Activated CD8-positive, alpha-beta T cell treated with anti-CD3 and anti-CD28 coated beads for 36 hours (primary cell): ENCODE measurements around the gene MYLIP. TPM values are rescaled to one million over a fixed set of nuclear protein-coding genes. Genes with fewer than 3 reads are reported as not detected.

ENCODE experiments used
- ATAC-seq: fragments of 200-7000 bp; cut with Tn5 transposase; one replicate; pipeline ENCODE4 v1.10.0; 2021; ENCODE audit warnings: mild to moderate bottlenecking, moderate library complexity
- CTCF ChIA-PET: fragments of 350-600 bp; sonication (Branson Sonifier 250); formaldehyde crosslinking; loops from one replicate; lab custom pipeline; 2021; ENCODE audit warnings: antibody characterized with exemption; lab: Charles Lee
- POLR2A ChIA-PET: fragments of 350-600 bp; sonication (Branson Sonifier 250); formaldehyde crosslinking; loops from one replicate; lab custom pipeline; 2021; ENCODE audit warnings: antibody characterized with exemption; lab: Charles Lee
- DNase-seq: peaks from one replicate; pipeline ENCODE4 v3.0.0-alpha.2; 2020
- H3K27ac Mint-ChIP-seq: one replicate; pipeline ENCODE4 v1.8.0; 2021; ENCODE audit warnings: mild to moderate bottlenecking, mixed read lengths
- H3K27me3 Mint-ChIP-seq: one replicate; pipeline ENCODE4 v1.8.0; 2021; ENCODE audit warnings: mixed read lengths
- H3K36me3 Mint-ChIP-seq: one replicate; pipeline ENCODE4 v1.8.0; 2021; ENCODE audit warnings: low read depth, mixed read lengths
- H3K4me1 Mint-ChIP-seq: one replicate; pipeline ENCODE4 v1.8.0; 2021; ENCODE audit warnings: low read depth, mixed read lengths
- H3K4me3 Mint-ChIP-seq: one replicate; pipeline ENCODE4 v1.8.0; 2021; ENCODE audit warnings: mild to moderate bottlenecking, moderate library complexity, mixed read lengths
- H3K9me3 Mint-ChIP-seq: one replicate; pipeline ENCODE4 v1.8.0; 2021; ENCODE audit warnings: mixed read lengths
- CTCF ChIP-seq: fragments of 200-600 bp; IDR thresholded peaks from one replicate; pipeline ENCODE4 v1.8.0; 2022; ENCODE audit warnings: antibody characterized with exemption, mild to moderate bottlenecking
- intact Hi-C: fragments of 100-400 bp; cut with micrococcal nuclease; formaldehyde crosslinking; loops from one replicate; pipeline ENCODE4 v1.10.0; 2022
- total RNA-seq, 2 experiments: library from RNA; stranded (reverse); gene quantifications; one replicate each; pipeline ENCODE4 v1.2.3, GENCODE V29; 2021

MYLIP gene
- total RNA-seq, 2 experiments from 2014 or later, result 7.7 to 8.1 TPM

GRCh38 chr6:16126861-16127260, 2.0 kb upstream of the MYLIP start:
- Mint-ChIP-seq H3K27ac (no peak overlapping the region), H3K27me3 (peaks cover 6% of the 10 kb centered on the region), H3K9me3 (no peaks in the 10 kb centered on the region), H3K4me3 (no peak overlapping the region), H3K36me3 (peaks cover 7% of the 10 kb centered on the region), H3K4me1 (peaks cover 3% of the 10 kb centered on the region)
- ATAC-seq (no peak), DNase-seq (no peak)
- no peak for TF ChIP-seq CTCF
- ChIA-PET POLR2A (interaction anchor here (0.7 to 1.3 kb wide), 3 partner anchors 10 to 53 kb away, joined by 3 to 4 read pairs (median 4); no protein-coding TSS in a partner anchor), CTCF (interaction anchor here (1.3 to 3.2 kb wide), 6 partner anchors 10 to 436 kb away, joined by 3 to 15 read pairs (median 9); no protein-coding TSS in a partner anchor)
- intact Hi-C loops, result no loop called here

GRCh38 chr6:16127471-16127870, 1.4 kb upstream of the MYLIP start:
- ChIA-PET POLR2A (interaction anchor here (0.7 to 1.6 kb wide), 4 partner anchors 9 to 53 kb away, joined by 3 to 4 read pairs (median 4); no protein-coding TSS in a partner anchor), CTCF (interaction anchor here (1.3 to 3.0 kb wide), 5 partner anchors 9 to 435 kb away, joined by 3 to 15 read pairs (median 7); no protein-coding TSS in a partner anchor)
- peaks cover 8% of the 10 kb centered on the region for H3K4me1 Mint-ChIP-seq
- DNase-seq (no peak), ATAC-seq (no peak)
- intact Hi-C loops, result no loop called here
- H3K9me3 Mint-ChIP-seq, result no peaks in the 10 kb centered on the region
- no peak overlapping the region for H3K27ac Mint-ChIP-seq
- H3K4me3 Mint-ChIP-seq, result peak overlapping the region; percentile 34
- H3K36me3 Mint-ChIP-seq, result peaks cover 9% of the 10 kb centered on the region
- no peak for TF ChIP-seq CTCF
- H3K27me3 Mint-ChIP-seq, result peaks cover 4% of the 10 kb centered on the region

GRCh38 chr6:16129623-16130401, 926 bp downstream of the MYLIP start:
- ATAC-seq, result no peak
- CTCF ChIA-PET, result interaction anchor here (0.8 to 3.9 kb wide), 9 partner anchors 11 to 447 kb away, joined by 3 to 28 read pairs (median 5); no protein-coding TSS in a partner anchor

GRCh38 chr6:16130437-16130891, 1.6 kb downstream of the MYLIP start:
- ChIA-PET CTCF (interaction anchor here (0.7 to 3.9 kb wide), 6 partner anchors 36 to 437 kb away, joined by 3 to 28 read pairs (median 4); no protein-coding TSS in a partner anchor), POLR2A (interaction anchor here (0.6 to 1.3 kb wide), 8 partner anchors 33 to 1576 kb away, joined by 3 read pairs; no protein-coding TSS in a partner anchor)
- TF ChIP-seq CTCF, result no peak
- Mint-ChIP-seq H3K4me1 (peaks cover 36% of the 10 kb centered on the region), H3K36me3 (peaks cover 18% of the 10 kb centered on the region), H3K9me3 (no peaks in the 10 kb centered on the region), H3K4me3 (peak overlapping the region; percentile 88), H3K27ac (peak overlapping the region; percentile 85), H3K27me3 (peaks cover 3% of the 10 kb centered on the region)
- DNase-seq (peak; percentile 26), ATAC-seq (peak; percentile 0)
- intact Hi-C loops, result loop anchor here (5.0 kb wide), 2 partner anchors 52 to 192 kb away; no protein-coding TSS in a partner anchor

More at GRCh38 chr6:16129623-16130401, 926 bp downstream of the MYLIP start:
- intact Hi-C loops, result loop anchor here (5.0 kb wide), 2 partner anchors 52 to 192 kb away; no protein-coding TSS in a partner anchor
- H3K4me1 Mint-ChIP-seq, result peaks cover 30% of the 10 kb centered on the region
- TF ChIP-seq CTCF, result peak; percentile 6
- H3K4me3 Mint-ChIP-seq, result peak overlapping the region; percentile 88
- DNase-seq, result peak; percentile 64
- peaks cover 3% of the 10 kb centered on the region for H3K27me3 Mint-ChIP-seq
- H3K27ac Mint-ChIP-seq, result peak overlapping the region; percentile 85
- no peaks in the 10 kb centered on the region for H3K9me3 Mint-ChIP-seq
- POLR2A ChIA-PET, result interaction anchor here (0.6 to 1.5 kb wide), 8 partner anchors 7 to 505 kb away, joined by 3 to 7 read pairs (median 3); no protein-coding TSS in a partner anchor
- H3K36me3 Mint-ChIP-seq, result peaks cover 18% of the 10 kb centered on the region
